ENCODE results near the gene ARIH1. TPM values are rescaled to one million over a fixed set of nuclear protein-coding genes. Genes with fewer than 3 reads are reported as not detected.

ARIH1 gene
- total and polyA plus RNA-seq, 8 donors: 16.1 to 380 (median 29.5) TPM

DNA sequence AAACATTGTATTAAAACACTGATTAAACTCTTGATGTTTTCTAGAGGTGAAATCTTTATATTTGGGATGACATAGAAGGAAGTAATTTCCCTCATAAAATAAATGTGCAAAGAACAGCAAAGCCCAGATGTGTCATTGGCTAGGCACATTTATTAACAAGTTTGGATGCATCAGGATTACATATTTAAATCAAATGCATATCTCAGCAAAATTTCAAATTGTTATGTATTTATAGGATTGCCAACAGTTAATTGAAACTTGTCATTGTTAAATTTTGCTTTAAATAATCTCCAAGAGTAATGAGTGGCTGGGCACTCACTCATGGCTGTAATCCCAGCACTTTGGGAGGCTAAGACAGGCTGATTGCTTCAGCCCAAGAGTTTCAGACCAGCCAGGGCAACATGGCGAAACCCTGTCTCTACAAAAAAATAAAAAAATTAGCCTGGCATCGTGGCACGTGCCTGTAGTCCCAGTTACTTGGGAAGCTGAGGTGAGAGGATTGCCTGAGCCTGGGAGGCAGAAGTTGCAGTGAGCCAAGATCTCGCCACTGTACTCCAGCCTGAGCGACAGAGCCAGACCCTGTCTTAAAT, 28.2 kb downstream of the ARIH1 start:
- intact Hi-C loops (cut with DNase I; ENCODE audit: low total_unique reads): no loop called here
- Histone ChIP-seq H3K9me3 (no peaks in the 10 kb centered on the region), H3K27me3 (no peaks in the 10 kb centered on the region), H3K27ac (no peak overlapping the region), H3K36me3 (peaks cover 0 to 8% (median 5%) of the 10 kb centered on the region in 4 donors), H3K4me3 (no peak overlapping the region), H3K4me1 (peaks cover 0 to 53% (median 30%) of the 10 kb centered on the region in 4 donors)
- TF ChIP-seq CTCF (IDR thresholded peaks at IDR 0.05): no peak
- no peak for TF ChIP-seq POLR2A (IDR thresholded peaks at IDR 0.05)
- WGBS, 5 donors: 83 to 88% (median 85%) methylated on average over 5 of the region's 5 CpGs
- no peak for DNase-seq

GRCh38 chr15:72503147-72503546, 29.0 kb downstream of the ARIH1 start:
- Histone ChIP-seq H3K4me1 (peaks cover 0 to 53% (median 32%) of the 10 kb centered on the region in 4 donors), H3K36me3 (peaks cover 0 to 8% (median 5%) of the 10 kb centered on the region in 4 donors), H3K9me3 (no peaks in the 10 kb centered on the region), H3K27ac (no peak overlapping the region), H3K4me3 (no peak overlapping the region), H3K27me3 (no peaks in the 10 kb centered on the region)
- intact Hi-C loops (cut with DNase I; ENCODE audit: low total_unique reads): no loop called here
- DNase-seq: no peak
- TF ChIP-seq EP300 (IDR thresholded peaks at IDR 0.05) (no peak), CTCF (IDR thresholded peaks at IDR 0.05) (no peak), POLR2AphosphoS5 (IDR thresholded peaks at IDR 0.05) (no peak), POLR2A (IDR thresholded peaks at IDR 0.05) (no peak)
- 29 to 57% (median 49%) methylated on average over 1 of the region's 1 CpG for WGBS, 5 donors

- TF ChIP-seq POLR2AphosphoS5 (IDR thresholded peaks at IDR 0.05) (no peak), EP300 (IDR thresholded peaks at IDR 0.05) (no peak), CTCF (IDR thresholded peaks at IDR 0.05) (no peak), POLR2A (IDR thresholded peaks at IDR 0.05) (no peak)
- no peak for DNase-seq
- intact Hi-C loops (cut with DNase I; ENCODE audit: low total_unique reads): no loop called here
- WGBS, 5 donors: 76 to 91% (median 87%) methylated on average over 1 of the region's 1 CpG
- H3K4me1 ChIP-seq: peaks cover 6 to 47% (median 27%) of the 10 kb centered on the region in 4 donors
- no peak overlapping the region for H3K4me3 ChIP-seq
- H3K36me3 ChIP-seq: peaks cover 0 to 3% (median 0%) of the 10 kb centered on the region in 4 donors
- H3K9me3 ChIP-seq: no peaks in the 10 kb centered on the region
- no peak overlapping the region for H3K27ac ChIP-seq
- no peaks in the 10 kb centered on the region for H3K27me3 ChIP-seq
These were observed 33.4 kb downstream of the ARIH1 start for GRCh38 chr15:72507402-72508092.

DNA sequence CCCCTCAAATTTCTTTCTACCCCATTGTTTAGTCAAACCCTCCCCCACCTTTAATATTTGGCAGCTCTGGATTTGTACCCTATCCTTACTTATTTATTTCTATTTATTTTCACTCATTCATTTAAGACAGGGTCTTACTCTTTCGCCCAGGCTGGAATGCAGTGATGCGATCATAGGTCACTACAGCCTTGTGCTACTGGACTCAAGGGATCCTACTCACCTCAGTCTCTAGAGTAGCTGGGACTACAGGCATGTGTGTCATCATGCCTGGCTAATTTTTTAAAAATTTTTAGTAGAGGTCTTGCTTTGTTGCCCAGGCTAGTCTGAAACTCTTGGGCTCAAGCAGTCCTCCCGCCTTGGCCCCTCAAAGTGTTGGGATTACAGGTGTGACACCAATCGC, 35.4 kb downstream of the ARIH1 start:
- H3K27me3 ChIP-seq: no peaks in the 10 kb centered on the region
- intact Hi-C loops (cut with DNase I; ENCODE audit: low total_unique reads): no loop called here
- 92 to 99% (median 96%) methylated on average over 4 of the region's 4 CpGs for WGBS, 5 donors
- no peaks in the 10 kb centered on the region for H3K36me3 ChIP-seq
- peaks cover 0 to 55% (median 25%) of the 10 kb centered on the region in 4 donors for H3K4me1 ChIP-seq
- no peak for DNase-seq
- H3K27ac ChIP-seq: no peak overlapping the region
- H3K4me3 ChIP-seq: no peak overlapping the region
- TF ChIP-seq POLR2AphosphoS5 (IDR thresholded peaks at IDR 0.05) (no peak), CTCF (IDR thresholded peaks at IDR 0.05) (no peak), EP300 (IDR thresholded peaks at IDR 0.05) (no peak), POLR2A (IDR thresholded peaks at IDR 0.05) (no peak)
- no peaks in the 10 kb centered on the region for H3K9me3 ChIP-seq
